Esophagus muscularis mucosa (tissue), 4 donors: Measurements from ENCODE around the gene MAML1. TPM values are rescaled to one million over a fixed set of nuclear protein-coding genes. Genes with fewer than 3 reads are reported as not detected.

ENCODE experiments used
- DNase-seq: peaks from one replicate; pipeline ENCODE4 v3.0.0-alpha.2; 2017; ENCODE audit errors: extremely low spot score
- H3K27ac ChIP-seq, 4 donors: fragments of 200-600 bp; sonication (generic); replicated peaks in 1 of 4; 1 replicate in 3 of 4; 2 replicates in 1 of 4; pipeline ENCODE4 v1.5.1; 2016 to 2019; ENCODE audit warnings: mild to moderate bottlenecking in 1 of 4
- H3K27me3 ChIP-seq, 4 donors: fragments of 200-600 bp; sonication (generic); one replicate each; pipeline versions ENCODE4 v1.5.1 to v1.6.0; 2016 to 2019
- H3K36me3 ChIP-seq, 4 donors: fragments of 200-600 bp; sonication (generic); one replicate each; pipeline ENCODE4 v1.5.1; 2016 to 2019
- H3K4me1 ChIP-seq, 4 donors: fragments of 200-600 bp; sonication (generic); one replicate each; pipeline ENCODE4 v1.5.1; 2016 to 2019
- H3K4me3 ChIP-seq, 4 donors: fragments of 200-600 bp; sonication (generic); 1 replicate in 2 of 4; 2 replicates in 2 of 4; pipeline ENCODE4 v1.5.1; 2016 to 2019; ENCODE audit warnings: mild to moderate bottlenecking in 4 of 4, moderate library complexity in 1 of 4
- H3K9me3 ChIP-seq, 4 donors: fragments of 200-600 bp; sonication (generic); 1 replicate in 3 of 4; 2 replicates in 1 of 4; pipeline ENCODE4 v1.5.1; 2016 to 2019
- EP300 ChIP-seq: sonication (generic); formaldehyde crosslinking; IDR thresholded peaks from one replicate; pipeline ENCODE4 v1.6.1; 2017; ENCODE audit warnings: antibody characterized with exemption
- POLR2A ChIP-seq: fragments of 450-650 bp; IDR thresholded peaks from one replicate; pipeline ENCODE4 v1.6.1; 2017; ENCODE audit warnings: antibody characterized with exemption, moderate library complexity, mild to moderate bottlenecking, low read depth
- POLR2AphosphoS5 ChIP-seq, 2 donors: sonication (generic); formaldehyde crosslinking; IDR thresholded peaks; one replicate each; pipeline ENCODE4 v1.6.1; 2017; ENCODE audit warnings: antibody characterized with exemption in 2 of 2
- WGBS: methylation state at CpG from one replicate; pipeline ENCODE4 v1.1.5; 2018; 5-methylcytosine and 5-hydroxymethylcytosine counted together
- intact Hi-C: fragments of 100-400 bp; cut with DNase I; formaldehyde crosslinking; loops from one replicate; pipeline ENCODE4 v1.15.1; 2023
- total RNA-seq, 4 donors: library from RNA; depleted of rRNA; stranded (reverse); fragments of >200 nt; gene quantifications; one replicate each; pipeline versions ENCODE4 v1.1.0 to v1.2.1, GENCODE V29; 2016
- TF ChIP-seq, protein P1 (sequence below), 3 experiments: fragments of 200-600 bp in 2 of 3; fragments of 450-650 bp in 1 of 3; sonication (generic) in 2 of 3; IDR thresholded peaks; one replicate each; pipeline ENCODE4 v1.5.1; 2017 to 2019; ENCODE audit warnings: antibody characterized with exemption in 3 of 3, mild to moderate bottlenecking in 2 of 3, moderate library complexity in 1 of 3

MAML1 gene
- total RNA-seq, 4 donors from 2014 or later = 21.4 to 60.9 (median 36.4) TPM

DNA sequence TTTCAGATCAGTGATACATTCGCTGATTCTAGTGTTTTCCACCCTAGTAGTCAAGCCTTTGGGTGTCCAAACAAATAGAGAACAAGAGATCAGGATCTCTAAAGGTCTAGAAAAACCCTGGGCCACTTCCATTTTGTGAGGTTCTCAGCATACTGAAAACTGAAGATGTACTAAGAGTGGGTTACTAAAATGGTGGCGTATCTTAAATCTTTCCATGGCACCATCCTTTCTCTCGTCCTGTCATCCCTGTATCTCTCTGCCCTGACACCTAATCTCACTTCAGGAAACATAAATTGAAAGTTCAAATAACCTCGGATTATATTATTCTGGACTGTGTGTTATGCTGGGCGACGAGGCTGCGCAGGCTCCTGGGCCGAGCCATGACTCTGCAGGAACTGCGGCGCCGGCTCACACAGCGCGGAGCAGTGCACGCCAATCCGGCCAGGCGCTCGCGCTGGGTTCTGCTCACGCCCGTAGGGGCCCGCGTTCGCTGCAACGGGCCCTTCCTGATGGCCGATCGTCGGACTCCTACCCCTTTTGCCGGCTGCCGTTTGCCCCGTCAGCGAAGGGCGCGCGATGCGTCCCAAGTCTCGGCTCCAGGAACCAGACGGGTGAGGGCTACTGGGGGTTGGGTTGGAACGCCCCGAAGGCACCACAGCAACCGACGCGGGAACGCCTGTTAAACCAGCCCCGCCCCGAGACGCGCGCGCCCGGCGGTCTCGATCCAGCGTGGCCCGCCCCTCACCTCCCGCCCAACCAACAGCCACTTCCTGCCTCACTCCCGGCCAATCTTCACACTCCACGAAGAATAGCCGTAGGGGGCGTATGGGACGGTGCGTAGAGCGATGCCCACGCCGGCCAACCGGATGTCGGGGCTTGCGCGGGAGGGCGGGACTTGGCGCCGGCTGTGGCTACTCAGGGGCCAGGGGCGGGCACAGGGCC lies 34.4 kb upstream of the MAML1 start:
- TF ChIP-seq EP300 = no peak
- TF ChIP-seq POLR2A = peak; percentile 91
- TF ChIP-seq, protein P1, sequence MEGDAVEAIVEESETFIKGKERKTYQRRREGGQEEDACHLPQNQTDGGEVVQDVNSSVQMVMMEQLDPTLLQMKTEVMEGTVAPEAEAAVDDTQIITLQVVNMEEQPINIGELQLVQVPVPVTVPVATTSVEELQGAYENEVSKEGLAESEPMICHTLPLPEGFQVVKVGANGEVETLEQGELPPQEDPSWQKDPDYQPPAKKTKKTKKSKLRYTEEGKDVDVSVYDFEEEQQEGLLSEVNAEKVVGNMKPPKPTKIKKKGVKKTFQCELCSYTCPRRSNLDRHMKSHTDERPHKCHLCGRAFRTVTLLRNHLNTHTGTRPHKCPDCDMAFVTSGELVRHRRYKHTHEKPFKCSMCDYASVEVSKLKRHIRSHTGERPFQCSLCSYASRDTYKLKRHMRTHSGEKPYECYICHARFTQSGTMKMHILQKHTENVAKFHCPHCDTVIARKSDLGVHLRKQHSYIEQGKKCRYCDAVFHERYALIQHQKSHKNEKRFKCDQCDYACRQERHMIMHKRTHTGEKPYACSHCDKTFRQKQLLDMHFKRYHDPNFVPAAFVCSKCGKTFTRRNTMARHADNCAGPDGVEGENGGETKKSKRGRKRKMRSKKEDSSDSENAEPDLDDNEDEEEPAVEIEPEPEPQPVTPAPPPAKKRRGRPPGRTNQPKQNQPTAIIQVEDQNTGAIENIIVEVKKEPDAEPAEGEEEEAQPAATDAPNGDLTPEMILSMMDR (IDR thresholded peaks at IDR 0.05) = no peak
- peak in 1 of 2 donors; percentile 95 for TF ChIP-seq POLR2AphosphoS5 (IDR thresholded peaks at IDR 0.05)
- Histone ChIP-seq H3K27me3 (no peaks in the 10 kb centered on the region), H3K9me3 (no peaks in the 10 kb centered on the region), H3K4me1 (peaks cover 27 to 54% (median 45%) of the 10 kb centered on the region in 4 donors), H3K4me3 (peak overlapping the region; percentile 86 to 94 (median 88)), H3K27ac (peak overlapping the region; percentile 93 to 97 (median 96)), H3K36me3 (peaks cover 0 to 5% (median 0%) of the 10 kb centered on the region in 4 donors)
- DNase-seq = peak; percentile 100
- intact Hi-C loops = loop anchor here (2.0 to 5.0 kb wide), 2 partner anchors 19 to 34 kb away; partner anchors contain the start of gene MAML1
- 4% methylated on average over 28 of the region's 72 CpGs for WGBS

DNA sequence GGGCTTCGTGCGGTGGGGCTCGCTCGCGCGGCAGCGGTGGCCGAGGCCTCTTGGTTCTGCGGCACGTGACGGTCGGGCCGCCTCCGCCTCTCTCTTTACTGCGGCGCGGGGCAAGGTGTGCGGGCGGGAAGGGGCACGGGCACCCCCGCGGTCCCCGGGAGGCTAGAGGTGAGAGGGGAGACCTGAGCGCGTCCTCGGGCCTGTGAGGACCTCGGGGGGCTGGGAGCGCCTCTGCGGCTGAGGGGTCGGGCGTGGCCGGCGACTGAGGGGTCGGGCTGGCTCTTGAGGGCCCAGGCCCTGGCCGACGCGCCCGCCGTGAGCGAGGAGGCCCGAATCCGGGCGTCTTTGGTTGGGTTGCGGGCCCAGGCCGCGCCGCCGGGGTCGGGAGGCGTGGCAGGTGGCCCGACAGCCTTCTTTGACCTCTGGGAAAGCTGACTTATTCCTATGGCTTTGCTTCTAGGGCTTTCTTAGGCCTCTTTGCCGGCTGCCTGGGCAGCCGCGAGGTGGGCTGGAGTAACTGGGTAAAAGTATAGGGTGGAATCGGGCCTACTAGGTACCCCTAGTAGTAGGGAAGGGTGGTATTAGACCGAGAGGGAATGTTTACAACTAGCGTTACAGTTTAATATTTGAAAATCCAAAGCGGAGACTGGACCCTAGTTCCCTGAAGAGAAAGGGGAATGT lies 33.5 kb upstream of the MAML1 start, which contains the start of gene CANX:
TSS of gene CANX (plus strand) at position 33 of the 681 bp plus-strand sequence. CDS start 6,715 bp downstream, outside the sequence.
- peaks cover 0 to 11% (median 0%) of the 10 kb centered on the region in 4 donors for H3K36me3 ChIP-seq
- no peaks in the 10 kb centered on the region for H3K9me3 ChIP-seq
- WGBS = 2% methylated on average over 14 of the region's 58 CpGs
- peak within 1 kb of the TSS; percentile 86 to 94 (median 88) for H3K4me3 ChIP-seq
- DNase-seq = no peak
- no peaks in the 10 kb centered on the region for H3K27me3 ChIP-seq
- intact Hi-C loops = loop anchor here (2.0 to 5.0 kb wide), 2 partner anchors 20 to 33 kb away; partner anchors contain the start of gene MAML1
- peak within 1 kb of the TSS; percentile 93 to 97 (median 96) for H3K27ac ChIP-seq
- TF ChIP-seq, protein P1 (IDR thresholded peaks at IDR 0.05) = no peak
- TF ChIP-seq POLR2AphosphoS5 (IDR thresholded peaks at IDR 0.05) (peak; percentile 87 to 96), POLR2A (peak; percentile 90)
- peaks cover 27 to 62% (median 49%) of the 10 kb centered on the region in 4 donors for H3K4me1 ChIP-seq

DNA sequence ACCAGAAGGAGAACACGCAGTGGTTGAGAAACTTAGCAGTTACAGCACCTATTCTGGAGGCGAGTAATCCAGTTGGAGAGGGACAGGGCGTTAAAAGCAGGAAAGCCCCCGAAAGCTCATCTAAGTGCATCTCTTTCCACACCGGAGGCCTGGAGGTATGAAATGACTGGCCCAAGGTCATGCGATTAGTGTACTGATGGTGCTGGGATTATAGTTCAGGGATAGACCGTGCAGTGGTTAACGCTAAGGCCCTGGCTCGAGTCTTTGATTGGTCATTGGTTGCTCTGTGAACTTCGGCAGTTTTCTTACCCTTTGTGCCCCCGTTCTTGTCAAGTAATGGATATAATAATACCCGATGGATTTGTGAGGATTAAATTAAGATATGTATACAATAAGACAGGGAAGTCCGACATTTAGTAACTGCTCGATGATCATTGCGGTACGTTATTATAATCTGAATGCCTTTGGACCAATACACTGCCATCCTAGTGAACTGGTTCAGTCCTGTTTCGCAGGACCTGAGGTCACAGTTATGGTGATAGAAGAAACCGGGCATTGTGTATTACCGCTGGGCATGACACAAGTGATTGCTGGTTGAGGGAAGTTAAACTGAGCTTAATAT lies 32.9 kb upstream of the MAML1 start:
- Histone ChIP-seq H3K27ac (peak overlapping the region; percentile 93 to 97 (median 96)), H3K27me3 (no peaks in the 10 kb centered on the region), H3K9me3 (no peaks in the 10 kb centered on the region), H3K4me3 (peak overlapping the region; percentile 86 to 94 (median 88)), H3K36me3 (peaks cover 0 to 17% (median 0%) of the 10 kb centered on the region in 4 donors), H3K4me1 (peaks cover 27 to 64% (median 49%) of the 10 kb centered on the region in 4 donors)
- intact Hi-C loops = loop anchor here (2.0 to 5.0 kb wide), 2 partner anchors 21 to 33 kb away; partner anchors contain the start of gene MAML1
- DNase-seq = no peak
- WGBS = 5% methylated on average over 19 of the region's 19 CpGs
- TF ChIP-seq, protein P1 (IDR thresholded peaks at IDR 0.05) = no peak
- TF ChIP-seq POLR2AphosphoS5 (IDR thresholded peaks at IDR 0.05) (no peak), POLR2A (no peak), EP300 (no peak)

DNA sequence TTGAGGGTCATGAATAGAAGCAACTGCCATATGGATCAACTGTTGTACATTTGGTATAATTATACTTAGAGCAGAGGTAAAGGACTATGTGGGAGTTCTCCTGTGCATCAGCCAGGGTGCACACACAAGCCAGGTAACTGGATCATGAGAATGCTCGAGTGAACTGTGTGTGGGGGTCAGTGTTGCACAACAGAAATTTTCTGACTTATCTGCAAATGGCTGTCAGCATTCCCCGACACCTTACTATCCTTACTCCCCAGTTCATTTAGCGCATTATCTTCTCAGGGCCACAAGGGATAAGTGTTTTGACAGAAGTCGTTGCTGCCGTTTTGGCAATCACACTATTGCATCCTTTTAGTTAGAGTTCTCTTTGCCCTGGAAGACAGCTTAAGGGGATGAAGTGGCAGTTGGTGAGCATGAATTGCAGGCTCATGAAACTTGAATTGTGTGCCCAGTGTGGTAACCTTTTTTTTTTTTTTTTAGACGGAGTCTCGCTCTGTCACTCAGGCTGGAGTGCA lies 32.2 kb upstream of the MAML1 start:
- Histone ChIP-seq H3K4me1 (peaks cover 27 to 70% (median 51%) of the 10 kb centered on the region in 4 donors), H3K9me3 (no peaks in the 10 kb centered on the region), H3K27ac (peak overlapping the region; percentile 93 to 97 (median 96)), H3K27me3 (no peaks in the 10 kb centered on the region), H3K36me3 (peaks cover 0 to 22% (median 2%) of the 10 kb centered on the region in 4 donors), H3K4me3 (peak overlapping the region; percentile 86 to 94 (median 88))
- 54% methylated on average over 7 of the region's 7 CpGs for WGBS
- DNase-seq = no peak
- no peak for TF ChIP-seq EP300
- TF ChIP-seq, protein P1 (IDR thresholded peaks at IDR 0.05) = no peak
- no peak for TF ChIP-seq POLR2AphosphoS5 (IDR thresholded peaks at IDR 0.05)
- no peak for TF ChIP-seq POLR2A
- intact Hi-C loops = no loop called here
